ENCODE results near the gene GPC1.

The GPC1 gene

GRCh38 chr2:240428245-240428644 is 7.2 kb upstream of the GPC1 start:
- peak; percentile 9 for FAIRE-seq
- DNase-seq (ENCODE audit: insufficient read length, low spot score), result no peak

GRCh38 chr2:240429341-240429871 is 6.1 kb upstream of the GPC1 start:
- no peak for FAIRE-seq
- no peak for DNase-seq (ENCODE audit: insufficient read length, low spot score)

DNA sequence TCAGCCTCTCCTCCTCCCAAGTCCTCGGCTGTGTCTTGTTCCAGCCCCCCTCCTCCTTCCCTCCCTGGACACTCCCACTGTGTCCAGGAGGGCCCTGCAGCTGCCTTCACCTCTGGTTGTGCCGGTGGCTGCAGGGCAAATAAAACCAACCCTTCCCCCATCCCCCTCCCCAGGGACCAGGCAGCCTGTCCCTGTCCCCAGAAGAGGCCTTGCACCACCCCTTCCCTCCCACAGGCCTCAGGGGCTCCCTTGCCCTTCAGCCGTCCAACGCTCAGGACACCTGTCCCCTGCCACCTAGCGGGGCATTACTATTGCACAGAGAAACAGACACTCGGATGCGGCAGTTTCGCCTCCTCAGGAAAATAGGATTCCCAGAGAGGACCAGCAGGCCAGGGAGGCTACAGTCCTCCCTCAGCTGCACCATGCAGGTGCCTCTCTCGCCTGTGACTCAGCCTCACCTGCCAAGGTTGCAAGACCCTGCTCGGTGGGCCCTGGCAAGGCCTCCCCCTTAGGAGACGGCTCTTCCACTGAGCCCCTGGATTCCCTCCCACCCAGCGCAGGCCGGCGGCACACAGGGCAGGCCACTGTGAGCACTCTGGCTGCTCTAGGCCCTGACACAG is 5.5 kb upstream of the GPC1 start:
- DNase-seq (ENCODE audit: insufficient read length, low spot score), result no peak
- no peak for FAIRE-seq

DNA sequence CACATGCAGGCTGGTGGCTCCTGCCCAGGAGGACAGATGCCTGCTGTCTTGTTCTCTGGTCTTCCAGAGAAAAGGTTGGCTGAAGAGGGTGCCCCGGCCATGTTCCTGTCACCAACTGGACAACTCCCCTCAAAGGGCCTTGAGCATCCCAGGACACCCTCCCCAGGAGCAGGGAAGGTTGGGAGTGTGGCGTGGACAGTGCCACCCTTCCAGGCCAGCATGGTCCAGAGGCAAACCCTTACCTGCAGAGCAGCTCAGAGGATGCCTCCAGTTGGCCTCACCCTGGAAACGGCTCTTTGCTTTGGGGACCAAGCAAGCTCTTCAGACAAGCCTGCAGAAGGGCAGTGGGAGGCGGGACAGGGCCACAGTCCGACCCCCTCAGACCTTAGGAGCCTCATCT is 4.9 kb upstream of the GPC1 start:
- DNase-seq (ENCODE audit: insufficient read length, low spot score), result no peak
- FAIRE-seq, result no peak

DNA sequence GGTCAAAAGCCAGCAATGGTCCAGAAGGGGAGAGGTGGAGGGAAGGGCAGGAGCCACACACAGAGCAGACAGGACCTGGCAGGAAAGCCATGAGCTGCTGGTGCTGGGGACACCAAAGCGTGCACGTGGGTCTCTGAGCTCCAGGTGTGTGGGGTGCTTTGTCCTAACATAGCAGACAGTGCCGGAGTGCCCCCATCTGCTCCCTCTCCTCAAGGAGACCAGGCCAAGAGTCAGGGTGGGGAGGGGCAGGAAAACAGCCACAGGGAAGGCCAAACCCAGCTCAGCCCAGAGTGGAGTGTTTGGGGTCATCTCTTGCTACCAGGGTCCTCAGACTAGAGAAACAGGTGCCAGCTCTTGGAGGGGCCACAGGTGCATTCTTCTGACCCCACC is 4.2 kb upstream of the GPC1 start:
- DNase-seq (ENCODE audit: insufficient read length, low spot score) (no peak), FAIRE-seq (no peak)

- DNase-seq (ENCODE audit: insufficient read length, low spot score), result no peak
- FAIRE-seq, result no peak
Observed at GRCh38 chr2:240431661-240432424, 3.6 kb upstream of the GPC1 start.

- DNase-seq (ENCODE audit: insufficient read length, low spot score), result no peak
- peak; percentile 9 for FAIRE-seq
Observed at GRCh38 chr2:240432430-240432819, 3.0 kb upstream of the GPC1 start.

- FAIRE-seq, result peak; percentile 58
- no peak for DNase-seq (ENCODE audit: insufficient read length, low spot score)
Observed at GRCh38 chr2:240432820-240433801, 2.4 kb upstream of the GPC1 start.

- FAIRE-seq (peak; percentile 92), DNase-seq (ENCODE audit: insufficient read length, low spot score) (peak; percentile 90)
Observed at GRCh38 chr2:240433973-240434727, 1.3 kb upstream of the GPC1 start.

GRCh38 chr2:240434728-240435456 is 571 bp upstream of the GPC1 start:
- peak; percentile 64 for FAIRE-seq
- DNase-seq (ENCODE audit: insufficient read length, low spot score), result peak; percentile 87

DNA sequence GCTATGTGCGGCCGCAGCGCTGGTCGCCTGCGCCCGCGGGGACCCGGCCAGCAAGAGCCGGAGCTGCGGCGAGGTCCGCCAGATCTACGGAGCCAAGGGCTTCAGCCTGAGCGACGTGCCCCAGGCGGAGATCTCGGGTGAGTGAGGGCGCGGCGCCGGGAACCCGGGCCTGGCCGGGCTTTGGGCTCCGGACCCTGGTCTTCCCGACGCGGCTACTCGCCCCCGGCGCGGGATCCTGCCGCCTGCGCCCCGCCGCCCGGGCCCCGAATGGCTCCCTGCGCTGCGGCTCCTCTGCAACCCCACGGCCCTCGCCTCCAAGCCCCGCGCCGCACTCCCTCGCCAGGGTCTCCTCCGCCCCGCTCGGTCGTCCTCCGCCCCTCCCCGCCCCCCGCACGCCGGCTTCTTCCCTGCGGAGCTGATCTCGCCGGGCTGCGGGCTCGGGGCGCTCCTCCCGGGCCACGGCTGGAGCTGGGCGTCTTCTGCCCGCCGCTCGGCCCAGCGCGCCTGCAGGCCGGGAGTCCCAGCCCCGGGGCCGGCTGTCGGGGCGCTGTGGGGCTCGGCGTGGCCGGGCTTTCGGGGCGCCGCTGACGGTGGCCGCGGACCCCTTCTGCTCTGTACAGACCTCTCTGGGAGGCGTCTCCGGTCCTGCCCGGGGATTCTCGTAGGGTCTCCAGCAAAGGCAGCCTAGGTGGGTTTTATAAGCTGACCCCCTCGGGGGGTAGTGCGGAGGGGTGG is 652 bp downstream of the GPC1 start:
- FAIRE-seq (no peak), DNase-seq (ENCODE audit: insufficient read length, low spot score) (no peak)

DNA sequence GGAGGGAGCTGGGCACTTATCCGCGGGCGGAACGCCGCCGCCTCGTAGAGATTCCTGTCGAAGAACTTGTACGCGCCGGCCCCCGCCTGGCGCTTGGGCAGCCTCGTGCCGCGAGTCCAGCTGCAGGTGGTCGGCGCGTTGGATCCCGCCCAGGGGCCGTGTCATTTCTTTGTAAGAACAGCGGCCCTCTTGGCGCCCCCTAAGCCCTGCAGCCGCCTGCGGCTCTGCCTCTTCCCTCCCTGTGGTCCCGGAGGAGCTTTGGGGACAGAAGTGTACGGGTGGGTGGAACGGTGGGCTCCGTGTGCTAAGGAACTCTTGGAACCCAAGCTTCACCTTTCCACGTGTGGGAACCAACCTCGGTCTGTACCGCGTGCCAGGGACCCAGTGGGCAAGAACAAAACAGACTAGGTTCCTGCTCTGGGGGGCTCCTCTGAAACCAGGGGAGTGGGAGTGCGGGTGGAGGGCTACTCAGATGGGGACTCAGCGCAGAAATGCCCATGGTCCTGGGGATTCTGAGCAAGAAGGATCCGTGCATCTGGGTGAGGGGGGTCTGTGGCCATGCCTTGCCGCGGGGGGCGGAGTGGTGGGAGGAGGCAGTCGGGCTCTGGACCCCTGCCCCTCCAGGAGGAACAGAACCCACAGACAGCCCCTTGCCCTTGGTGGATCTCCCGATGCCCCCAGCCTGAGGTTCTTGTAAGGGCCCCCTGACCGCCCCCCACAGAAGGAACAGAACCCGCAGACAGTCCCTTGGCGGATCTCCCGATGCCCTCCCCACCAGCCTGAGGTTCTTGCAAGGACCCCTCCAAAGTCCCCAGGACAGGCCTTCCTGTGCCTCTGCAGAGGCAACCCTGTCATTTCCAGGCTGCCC is 1.5 kb downstream of the GPC1 start:
- no peak for DNase-seq (ENCODE audit: insufficient read length, low spot score)
- no peak for FAIRE-seq

- no peak for FAIRE-seq
- DNase-seq (ENCODE audit: insufficient read length, low spot score), result no peak
Observed at GRCh38 chr2:240437551-240437860, 2.0 kb downstream of the GPC1 start.

GRCh38 chr2:240437861-240438809 is 2.7 kb downstream of the GPC1 start:
- DNase-seq (ENCODE audit: insufficient read length, low spot score) (peak; percentile 82), FAIRE-seq (peak; percentile 82)

DNA sequence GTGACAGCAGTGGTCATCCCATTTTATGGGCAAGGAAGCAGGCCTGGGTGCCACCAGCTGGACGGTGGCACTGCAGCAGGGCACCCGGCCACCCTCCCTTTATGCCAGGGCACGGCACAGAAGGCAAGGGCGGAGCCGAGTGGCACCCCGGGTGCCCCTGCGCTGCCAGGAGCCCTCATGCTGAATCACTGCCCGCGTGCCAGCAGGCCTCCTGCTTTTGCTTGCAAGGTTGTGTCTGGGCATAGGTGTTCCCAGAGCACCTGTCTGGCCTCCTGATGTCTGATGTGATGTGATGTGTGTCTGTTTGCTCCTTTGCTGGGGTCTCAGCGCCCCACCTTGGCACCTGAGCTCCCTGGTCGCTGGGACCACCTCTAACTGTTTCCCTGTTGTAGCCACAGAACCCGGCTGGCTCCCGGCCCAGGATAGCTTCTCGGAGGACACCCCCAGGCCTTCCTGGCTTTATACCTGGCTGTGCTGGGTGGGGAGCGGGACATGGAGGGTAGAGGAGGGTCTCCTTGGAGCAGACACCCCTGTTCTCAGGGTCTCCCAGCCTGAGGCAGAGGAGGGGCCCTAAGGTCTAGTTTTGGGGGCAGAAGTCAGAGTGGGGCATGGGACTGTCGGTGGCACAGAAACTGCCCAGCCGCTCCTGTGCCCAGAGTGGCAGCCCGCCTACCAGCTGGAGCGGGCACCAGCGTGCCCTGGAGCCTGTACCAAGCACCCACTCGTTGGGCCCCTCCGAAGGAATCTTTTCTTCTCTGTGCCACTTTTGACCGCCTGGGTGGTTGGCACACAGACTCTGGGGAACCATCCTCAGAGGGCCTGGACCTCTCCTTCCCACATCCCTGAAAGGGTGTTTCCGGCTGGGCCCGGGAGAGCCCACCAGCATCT is 3.6 kb downstream of the GPC1 start:
- FAIRE-seq (no peak), DNase-seq (ENCODE audit: insufficient read length, low spot score) (no peak)

DNA sequence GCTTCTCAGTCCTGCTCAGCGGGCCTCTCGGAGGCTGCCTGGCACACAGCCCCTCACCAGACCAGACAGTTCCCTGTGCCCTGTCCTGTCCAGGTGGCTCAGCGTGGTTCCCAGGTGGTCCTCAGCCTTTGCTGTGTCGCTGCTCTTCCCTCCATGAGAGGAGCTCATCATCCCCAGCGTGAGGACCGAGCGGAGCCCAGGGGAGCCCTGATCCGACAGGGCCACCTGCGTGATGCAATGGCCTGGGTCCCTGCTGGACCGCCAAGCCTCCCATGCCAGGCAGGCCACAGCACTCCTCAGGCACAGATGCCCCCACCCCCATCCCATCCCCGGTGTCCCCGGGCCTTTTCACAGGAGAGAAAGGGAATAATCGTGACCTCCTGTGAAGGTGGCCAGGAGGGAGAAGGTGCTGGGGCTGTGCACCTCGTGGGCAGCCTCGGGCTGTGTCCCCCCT is 4.3 kb downstream of the GPC1 start:
- no peak for FAIRE-seq
- DNase-seq (ENCODE audit: insufficient read length, low spot score), result no peak
